HFF-Myc (cell line): ENCODE measurements around the gene DNAH17.

Source experiments
- DNase-seq: peaks from one replicate; pipeline ENCODE4 v3.0.0-alpha.2; 2011; ENCODE audit warnings: low read depth; ENCODE audit errors: extremely low read depth
- H3K4me3 ChIP-seq: replicated peaks from 2 replicates; pipeline ENCODE4 v1.5.1; 2011; ENCODE audit warnings: low read depth, mild to moderate bottlenecking, control low read depth, low read length
- TF ChIP-seq, protein P1 (sequence below): IDR thresholded peaks from 2 replicates; pipeline ENCODE4 v1.5.1; 2012; ENCODE audit warnings: mild to moderate bottlenecking, low read depth, low read length, control low read depth; ENCODE audit errors: missing control alignments

Gene DNAH17

DNA sequence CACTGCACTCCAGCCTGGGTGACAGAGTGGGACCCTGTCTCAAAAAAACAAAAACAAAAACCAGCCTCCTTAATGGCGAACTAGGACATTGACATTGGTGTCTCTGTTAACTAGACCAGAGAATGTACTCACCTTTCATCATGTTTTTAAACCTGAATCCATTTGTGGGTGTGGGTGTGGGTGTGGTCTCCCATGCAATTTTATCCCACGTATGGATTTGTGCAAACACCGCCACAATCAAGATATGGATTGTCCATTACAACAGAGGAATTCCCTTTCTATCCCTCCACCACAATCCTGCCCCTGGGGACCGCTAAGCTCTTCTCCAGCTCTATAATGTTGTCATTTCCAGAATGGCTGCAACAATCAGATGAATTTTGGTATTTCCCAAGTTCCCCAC lies 49.9 kb downstream of the DNAH17 start:
- no peak overlapping the region for H3K4me3 ChIP-seq
- TF ChIP-seq, protein P1, sequence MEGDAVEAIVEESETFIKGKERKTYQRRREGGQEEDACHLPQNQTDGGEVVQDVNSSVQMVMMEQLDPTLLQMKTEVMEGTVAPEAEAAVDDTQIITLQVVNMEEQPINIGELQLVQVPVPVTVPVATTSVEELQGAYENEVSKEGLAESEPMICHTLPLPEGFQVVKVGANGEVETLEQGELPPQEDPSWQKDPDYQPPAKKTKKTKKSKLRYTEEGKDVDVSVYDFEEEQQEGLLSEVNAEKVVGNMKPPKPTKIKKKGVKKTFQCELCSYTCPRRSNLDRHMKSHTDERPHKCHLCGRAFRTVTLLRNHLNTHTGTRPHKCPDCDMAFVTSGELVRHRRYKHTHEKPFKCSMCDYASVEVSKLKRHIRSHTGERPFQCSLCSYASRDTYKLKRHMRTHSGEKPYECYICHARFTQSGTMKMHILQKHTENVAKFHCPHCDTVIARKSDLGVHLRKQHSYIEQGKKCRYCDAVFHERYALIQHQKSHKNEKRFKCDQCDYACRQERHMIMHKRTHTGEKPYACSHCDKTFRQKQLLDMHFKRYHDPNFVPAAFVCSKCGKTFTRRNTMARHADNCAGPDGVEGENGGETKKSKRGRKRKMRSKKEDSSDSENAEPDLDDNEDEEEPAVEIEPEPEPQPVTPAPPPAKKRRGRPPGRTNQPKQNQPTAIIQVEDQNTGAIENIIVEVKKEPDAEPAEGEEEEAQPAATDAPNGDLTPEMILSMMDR, result no peak
- no peak for DNase-seq

DNA sequence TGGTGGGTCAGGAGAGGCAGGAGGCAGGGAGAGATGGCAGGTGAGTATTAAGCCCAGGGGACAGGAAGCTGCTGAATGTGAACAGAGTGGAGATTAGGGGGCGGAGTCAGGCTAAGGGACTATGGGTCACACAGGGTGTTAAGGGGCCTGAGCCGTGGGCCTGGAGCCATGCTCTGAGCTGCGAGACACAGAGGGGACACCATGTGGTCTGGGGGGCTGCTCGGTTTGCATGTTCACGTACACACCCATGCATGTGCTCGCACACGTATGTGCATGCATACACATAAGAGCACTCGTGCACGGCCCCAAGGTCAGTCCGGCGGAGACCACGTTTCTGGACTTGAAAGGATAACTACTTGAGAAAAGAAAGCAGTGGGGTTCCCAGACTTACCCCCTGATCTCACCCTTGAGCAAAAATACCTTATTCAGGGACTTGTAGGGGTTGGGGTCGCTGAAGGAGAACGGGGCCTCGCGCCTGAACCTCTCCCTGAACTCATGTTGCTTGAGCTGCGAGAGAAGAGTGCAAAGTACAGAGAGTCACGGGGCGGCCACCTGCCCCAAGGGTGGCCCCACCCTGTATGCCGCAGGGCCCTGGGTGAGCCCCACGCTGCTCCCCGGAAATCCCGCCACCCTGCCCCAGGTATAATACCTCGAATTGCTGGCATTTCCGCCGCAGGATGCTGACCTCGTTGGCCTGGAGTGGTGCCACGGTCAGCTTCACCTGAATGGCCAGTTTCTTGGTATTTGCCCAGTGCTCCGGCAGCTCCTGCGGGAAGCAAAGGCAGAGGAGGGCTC lies 50.8 kb downstream of the DNAH17 start:
- TF ChIP-seq, protein P1, result no peak
- DNase-seq, result no peak
- H3K4me3 ChIP-seq, result no peak overlapping the region

- DNase-seq, result no peak
- no peak overlapping the region for H3K4me3 ChIP-seq
- TF ChIP-seq, protein P1, result no peak
These were observed 51.6 kb downstream of the DNAH17 start for GRCh38 chr17:78525511-78526160.

GRCh38 chr17:78524870-78525510 lies 52.2 kb downstream of the DNAH17 start:
- TF ChIP-seq, protein P1, result no peak
- DNase-seq, result no peak
- no peak overlapping the region for H3K4me3 ChIP-seq

DNA sequence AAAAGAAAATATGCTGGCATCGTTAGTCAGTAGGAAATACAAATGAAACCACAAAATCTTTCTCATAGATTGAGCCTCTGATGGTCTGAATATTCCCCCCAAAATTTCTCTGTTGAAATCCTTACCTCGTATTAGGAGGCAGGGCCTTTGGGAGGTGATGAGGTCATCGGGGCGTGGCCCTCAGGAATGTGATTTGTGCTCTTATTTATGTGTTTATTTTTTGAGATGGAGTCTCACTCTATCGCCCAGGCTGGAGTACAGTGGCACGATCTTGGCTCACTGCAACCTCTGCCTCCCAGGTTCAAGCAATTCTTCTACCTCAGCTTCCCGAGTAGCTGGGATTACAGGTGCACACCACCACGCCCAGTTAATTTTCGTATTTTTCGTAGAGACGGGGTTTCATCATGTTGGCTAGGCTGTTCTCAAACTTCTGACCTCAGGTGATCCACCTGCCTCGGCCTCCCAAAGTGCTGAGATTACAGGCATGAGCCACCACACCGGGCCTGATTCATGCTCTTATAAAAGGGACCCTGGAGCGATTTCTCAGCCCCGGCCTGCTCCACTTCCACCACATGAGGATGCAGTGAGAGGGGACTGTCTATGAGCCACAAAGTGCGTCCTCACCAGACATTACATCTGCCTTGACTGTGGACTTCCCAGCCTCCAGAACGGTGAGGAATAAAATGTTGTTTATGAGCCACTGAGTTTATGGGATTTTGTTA lies 53.1 kb downstream of the DNAH17 start:
- no peak overlapping the region for H3K4me3 ChIP-seq
- TF ChIP-seq, protein P1, result no peak
- DNase-seq, result no peak

DNA sequence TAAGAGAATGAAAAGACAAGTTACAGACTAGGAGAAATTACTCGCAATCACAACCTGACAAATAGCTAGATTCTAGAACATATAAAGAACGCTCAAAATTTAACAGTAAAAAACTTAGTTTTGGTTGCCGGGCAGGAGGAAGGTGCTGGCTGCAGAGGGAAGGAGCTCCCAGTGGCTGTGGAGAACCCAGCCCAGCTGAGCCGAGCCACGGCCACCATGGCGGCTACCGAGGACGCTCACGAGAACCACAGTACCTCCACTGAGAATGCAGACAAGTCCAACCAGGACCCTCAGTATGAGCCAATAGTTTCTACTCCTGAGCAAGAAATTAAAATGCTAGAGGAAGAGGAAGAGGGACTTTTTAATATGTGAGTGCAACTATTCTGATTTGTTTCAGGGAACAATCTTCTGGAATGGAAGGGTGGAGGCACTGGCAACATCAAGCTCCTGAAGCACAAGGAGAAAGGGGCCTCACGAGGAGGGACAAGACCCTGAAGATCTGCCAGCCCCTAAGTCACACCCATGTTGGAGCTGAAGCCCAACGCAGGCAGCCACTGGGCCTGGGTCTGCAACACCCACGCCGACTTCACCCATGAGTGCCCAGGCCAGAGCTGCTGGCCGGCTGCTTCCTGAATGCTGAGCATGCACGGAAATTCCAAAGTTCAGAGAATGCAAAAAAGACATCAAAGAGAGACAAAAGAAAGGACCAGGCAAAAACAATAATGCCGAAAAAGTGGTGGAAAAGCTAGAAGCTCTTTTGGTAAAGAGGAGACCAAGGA lies 55.0 kb downstream of the DNAH17 start:
- TF ChIP-seq, protein P1, result no peak
- no peak for DNase-seq
- H3K4me3 ChIP-seq, result no peak overlapping the region
